ENCODE results near the gene VTI1A.

VTI1A gene

GRCh38 chr10:112644265-112644645 lies 197.2 kb downstream of the VTI1A start:
- DNase-seq: no peak

- no peak for DNase-seq
These were observed 202.2 kb downstream of the VTI1A start for GRCh38 chr10:112649006-112649821.

GRCh38 chr10:112649822-112650152 lies 202.8 kb downstream of the VTI1A start:
- DNase-seq: no peak

- no peak for DNase-seq
These were observed 203.6 kb downstream of the VTI1A start for GRCh38 chr10:112650588-112651030.

DNA sequence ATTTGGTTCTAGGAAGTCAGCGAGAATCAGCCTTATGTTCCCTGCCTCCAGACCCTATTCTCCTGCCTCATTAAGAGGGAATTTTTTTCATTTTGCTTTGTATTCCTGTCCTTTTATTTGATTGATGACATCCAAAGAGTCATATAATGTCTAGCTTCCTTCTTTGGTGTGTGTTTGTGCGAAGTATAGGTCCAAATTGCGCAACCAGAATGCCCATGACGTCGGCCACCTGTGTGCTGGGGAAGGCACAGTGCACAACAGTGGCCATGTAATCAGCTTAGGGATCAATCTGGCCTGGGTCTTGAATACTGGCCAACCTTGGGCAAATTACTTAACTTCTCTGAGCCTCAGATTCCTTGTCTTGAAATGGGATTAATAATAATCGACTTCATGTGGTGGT lies 206.2 kb downstream of the VTI1A start:
- no peak for DNase-seq

DNA sequence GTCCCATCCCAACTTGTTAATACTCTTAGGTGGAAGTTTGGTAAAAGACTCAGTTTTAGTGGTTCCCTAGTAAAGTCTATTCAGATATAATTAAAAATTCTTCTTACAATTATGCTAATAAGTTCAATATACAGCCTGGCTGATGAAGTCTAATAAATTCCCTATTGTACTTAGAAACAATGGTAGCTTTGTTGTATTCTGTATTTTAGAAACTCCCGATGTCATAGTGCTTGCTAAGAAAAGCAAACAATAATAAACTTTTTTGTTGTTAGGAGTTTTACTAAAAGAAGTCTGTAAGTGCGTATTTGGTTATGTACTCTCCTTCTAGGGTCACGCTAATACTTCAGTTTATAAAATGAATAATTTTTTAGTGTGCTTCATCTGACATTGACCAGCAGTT lies 206.8 kb downstream of the VTI1A start:
- no peak for DNase-seq

- no peak for DNase-seq
These were observed 207.8 kb downstream of the VTI1A start for GRCh38 chr10:112654794-112655193.

- no peak for DNase-seq
These were observed 208.7 kb downstream of the VTI1A start for GRCh38 chr10:112655722-112656121.

DNA sequence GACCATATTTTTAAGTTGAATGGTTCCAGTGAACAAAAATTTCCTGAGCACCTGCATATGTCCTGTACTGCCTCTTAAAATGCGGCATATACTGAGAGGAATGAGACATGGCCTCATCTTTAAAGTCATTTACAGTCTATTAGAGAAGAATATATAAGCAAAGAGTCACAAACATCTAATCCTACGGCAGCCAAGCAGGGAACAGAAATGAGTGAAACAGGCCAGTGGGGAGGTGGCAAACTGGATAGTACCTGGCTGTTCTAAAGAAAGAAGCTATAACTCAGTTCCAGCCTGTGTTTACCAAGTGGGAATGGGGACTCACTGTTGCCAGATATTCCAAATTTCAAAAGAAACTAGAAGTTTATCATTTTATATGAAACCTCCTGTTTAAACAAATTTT lies 211.4 kb downstream of the VTI1A start:
- DNase-seq: no peak

DNA sequence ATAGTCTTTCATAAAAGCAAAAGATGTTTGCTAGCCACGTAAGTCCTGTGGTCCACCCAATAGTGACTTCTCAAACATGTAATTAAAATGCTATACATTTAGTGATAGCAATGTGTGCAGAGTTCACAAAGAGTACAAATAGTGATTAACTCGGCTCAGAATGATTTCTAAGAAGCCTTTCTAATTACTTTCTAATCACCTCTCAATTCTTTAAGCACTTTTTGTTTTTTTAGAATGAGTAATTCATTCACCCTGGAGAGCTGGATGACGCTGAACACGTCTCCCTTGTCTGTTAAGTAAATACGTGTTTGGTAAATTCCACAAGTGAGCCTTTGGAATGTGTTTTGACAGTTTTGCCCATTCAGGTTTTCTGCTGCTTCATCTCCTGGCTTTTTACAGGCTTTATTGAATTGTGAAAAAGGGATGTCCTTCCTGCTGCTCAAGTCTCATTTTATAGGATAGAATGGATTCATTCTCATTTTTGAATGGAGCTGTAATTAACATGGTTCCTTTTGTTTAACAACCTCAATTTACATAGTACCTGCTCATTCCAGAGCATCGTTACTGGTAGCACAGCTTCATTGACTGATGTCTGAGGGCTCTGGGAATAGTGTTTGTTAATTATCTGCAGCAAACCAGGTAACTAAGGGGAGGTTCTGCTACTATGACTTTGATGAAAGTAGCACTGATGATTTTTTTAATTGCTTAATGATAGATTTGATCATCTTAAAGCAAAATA lies 212.1 kb downstream of the VTI1A start:
- DNase-seq: no peak

GRCh38 chr10:112663234-112664125 lies 216.5 kb downstream of the VTI1A start:
- DNase-seq: no peak

DNA sequence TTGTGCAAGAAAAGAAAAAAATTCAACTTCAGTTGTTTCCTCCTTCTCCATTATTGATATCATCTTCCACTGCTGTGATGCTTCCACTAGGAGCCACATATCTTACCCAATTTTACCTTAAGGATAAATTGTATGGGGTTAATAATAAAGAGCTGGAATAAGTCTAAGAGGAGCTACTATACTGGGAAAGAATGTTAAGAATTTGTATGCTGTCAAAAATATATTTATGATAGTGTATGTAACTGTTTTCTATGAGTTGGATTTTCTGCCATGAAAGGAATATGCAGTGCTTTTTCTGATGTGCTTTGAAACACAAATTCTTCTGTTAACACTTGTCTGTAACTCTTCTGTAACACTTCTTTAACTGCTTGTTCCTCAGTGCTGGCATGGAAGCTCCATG lies 219.1 kb downstream of the VTI1A start:
- DNase-seq: no peak

- DNase-seq: no peak
These were observed 223.0 kb downstream of the VTI1A start for GRCh38 chr10:112669989-112670388.

GRCh38 chr10:112671743-112672142 lies 224.7 kb downstream of the VTI1A start:
- no peak for DNase-seq

- no peak for DNase-seq
These were observed 225.7 kb downstream of the VTI1A start for GRCh38 chr10:112672706-112673105.

- DNase-seq: no peak
These were observed 228.6 kb downstream of the VTI1A start for GRCh38 chr10:112675560-112676083.

- no peak for DNase-seq
These were observed 230.7 kb downstream of the VTI1A start for GRCh38 chr10:112677689-112678088.

- no peak for DNase-seq
These were observed 231.6 kb downstream of the VTI1A start for GRCh38 chr10:112678581-112678980.

GRCh38 chr10:112678987-112679386 lies 232.0 kb downstream of the VTI1A start:
- no peak for DNase-seq

GRCh38 chr10:112679392-112679791 lies 232.4 kb downstream of the VTI1A start:
- DNase-seq: no peak

DNA sequence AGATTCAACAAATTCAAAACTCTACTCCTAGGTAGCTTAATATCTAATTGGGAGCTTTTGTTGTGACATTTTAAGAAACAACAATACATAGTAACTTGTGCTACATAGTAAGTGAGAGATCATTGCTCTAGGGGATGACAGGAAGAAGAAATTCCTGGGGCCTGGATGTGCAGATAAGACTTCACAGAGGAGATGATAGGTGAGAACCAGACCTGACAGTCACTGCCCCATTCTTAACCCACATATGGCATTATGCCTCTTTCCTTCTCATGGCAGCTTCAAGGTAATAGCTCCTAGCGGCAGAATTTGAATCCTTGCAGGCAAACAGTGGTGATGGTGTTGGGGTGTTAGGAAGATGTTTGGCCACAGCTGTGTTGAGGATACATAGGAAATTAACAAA lies 233.6 kb downstream of the VTI1A start:
- DNase-seq: no peak

GRCh38 chr10:112687647-112688046 lies 240.6 kb downstream of the VTI1A start:
- DNase-seq: no peak

All from SIG-M5 (cell line).